IPS-15b (cell line): ENCODE results near the gene RALGPS1.

Source experiments
- H3K27me3 ChIP-seq: one replicate; pipeline ENCODE4 v1.6.1; 2013; ENCODE audit warnings: low read length; ENCODE audit not compliant: control insufficient read depth, insufficient read depth
- H3K36me3 ChIP-seq: one replicate; pipeline ENCODE4 v1.6.1; 2013; ENCODE audit warnings: low read length; ENCODE audit not compliant: control insufficient read depth, insufficient read depth
- H3K4me1 ChIP-seq: one replicate; pipeline ENCODE4 v1.6.1; 2013; ENCODE audit warnings: mild to moderate bottlenecking, low read length; ENCODE audit not compliant: control insufficient read depth, insufficient read depth
- H3K4me3 ChIP-seq: one replicate; pipeline ENCODE4 v1.5.1; 2013; ENCODE audit warnings: low read depth, low read length
- H3K9ac ChIP-seq: one replicate; pipeline ENCODE4 v1.6.1; 2013; ENCODE audit warnings: low read depth, mild to moderate bottlenecking, low read length
- H3K9me3 ChIP-seq: one replicate; pipeline ENCODE4 v1.6.1; 2013; ENCODE audit warnings: mild to moderate bottlenecking, low read length; ENCODE audit not compliant: control insufficient read depth, insufficient read depth

RALGPS1 gene

GRCh38 chr9:126882746-126883145 lies 31.8 kb upstream of the RALGPS1 start:
- Histone ChIP-seq H3K9ac (no peak overlapping the region), H3K36me3 (peaks cover 12% of the 10 kb centered on the region), H3K4me3 (no peak overlapping the region), H3K4me1 (peaks cover 2% of the 10 kb centered on the region), H3K9me3 (no peaks in the 10 kb centered on the region), H3K27me3 (no peaks in the 10 kb centered on the region)

GRCh38 chr9:126883636-126884035 lies 30.9 kb upstream of the RALGPS1 start:
- no peak overlapping the region for H3K4me3 ChIP-seq
- no peaks in the 10 kb centered on the region for H3K27me3 ChIP-seq
- no peak overlapping the region for H3K9ac ChIP-seq
- no peaks in the 10 kb centered on the region for H3K9me3 ChIP-seq
- peaks cover 2% of the 10 kb centered on the region for H3K4me1 ChIP-seq
- H3K36me3 ChIP-seq = peaks cover 12% of the 10 kb centered on the region

- Histone ChIP-seq H3K36me3 (peaks cover 5% of the 10 kb centered on the region), H3K4me1 (peaks cover 2% of the 10 kb centered on the region), H3K9ac (no peak overlapping the region), H3K27me3 (no peaks in the 10 kb centered on the region), H3K4me3 (no peak overlapping the region), H3K9me3 (no peaks in the 10 kb centered on the region)
These were observed 29.4 kb upstream of the RALGPS1 start for GRCh38 chr9:126885131-126885641.

- H3K4me3 ChIP-seq = no peak overlapping the region
- H3K4me1 ChIP-seq = peaks cover 2% of the 10 kb centered on the region
- no peaks in the 10 kb centered on the region for H3K36me3 ChIP-seq
- H3K27me3 ChIP-seq = no peaks in the 10 kb centered on the region
- H3K9me3 ChIP-seq = no peaks in the 10 kb centered on the region
- H3K9ac ChIP-seq = no peak overlapping the region
These were observed 28.4 kb upstream of the RALGPS1 start for GRCh38 chr9:126886034-126886822.

- no peak overlapping the region for H3K9ac ChIP-seq
- no peaks in the 10 kb centered on the region for H3K27me3 ChIP-seq
- no peaks in the 10 kb centered on the region for H3K36me3 ChIP-seq
- H3K9me3 ChIP-seq = no peaks in the 10 kb centered on the region
- no peak overlapping the region for H3K4me3 ChIP-seq
- H3K4me1 ChIP-seq = peaks cover 2% of the 10 kb centered on the region
These were observed 27.7 kb upstream of the RALGPS1 start for GRCh38 chr9:126886897-126887296.

GRCh38 chr9:126891676-126892075 lies 22.9 kb upstream of the RALGPS1 start:
- H3K9me3 ChIP-seq = no peaks in the 10 kb centered on the region
- H3K27me3 ChIP-seq = no peaks in the 10 kb centered on the region
- no peaks in the 10 kb centered on the region for H3K4me1 ChIP-seq
- H3K9ac ChIP-seq = no peak overlapping the region
- H3K4me3 ChIP-seq = no peak overlapping the region
- no peaks in the 10 kb centered on the region for H3K36me3 ChIP-seq

GRCh38 chr9:126893079-126893478 lies 21.5 kb upstream of the RALGPS1 start:
- no peaks in the 10 kb centered on the region for H3K27me3 ChIP-seq
- H3K9ac ChIP-seq = no peak overlapping the region
- H3K9me3 ChIP-seq = no peaks in the 10 kb centered on the region
- H3K4me3 ChIP-seq = no peak overlapping the region
- H3K36me3 ChIP-seq = no peaks in the 10 kb centered on the region
- H3K4me1 ChIP-seq = no peaks in the 10 kb centered on the region

- H3K27me3 ChIP-seq = no peaks in the 10 kb centered on the region
- H3K4me3 ChIP-seq = no peak overlapping the region
- no peaks in the 10 kb centered on the region for H3K36me3 ChIP-seq
- H3K9ac ChIP-seq = no peak overlapping the region
- H3K4me1 ChIP-seq = no peaks in the 10 kb centered on the region
- no peaks in the 10 kb centered on the region for H3K9me3 ChIP-seq
These were observed 20.5 kb upstream of the RALGPS1 start for GRCh38 chr9:126894052-126894603.

GRCh38 chr9:126902210-126902609 lies 12.4 kb upstream of the RALGPS1 start:
- Histone ChIP-seq H3K4me3 (no peak overlapping the region), H3K4me1 (peaks cover 9% of the 10 kb centered on the region), H3K9me3 (no peaks in the 10 kb centered on the region), H3K36me3 (no peaks in the 10 kb centered on the region), H3K27me3 (no peaks in the 10 kb centered on the region), H3K9ac (no peak overlapping the region)

- no peaks in the 10 kb centered on the region for H3K27me3 ChIP-seq
- no peak overlapping the region for H3K9ac ChIP-seq
- no peaks in the 10 kb centered on the region for H3K36me3 ChIP-seq
- H3K9me3 ChIP-seq = no peaks in the 10 kb centered on the region
- H3K4me3 ChIP-seq = no peak overlapping the region
- H3K4me1 ChIP-seq = peaks cover 9% of the 10 kb centered on the region
These were observed 10.0 kb upstream of the RALGPS1 start for GRCh38 chr9:126904586-126904985.

- no peaks in the 10 kb centered on the region for H3K9me3 ChIP-seq
- H3K4me3 ChIP-seq = no peak overlapping the region
- peaks cover 9% of the 10 kb centered on the region for H3K4me1 ChIP-seq
- H3K9ac ChIP-seq = no peak overlapping the region
- H3K27me3 ChIP-seq = no peaks in the 10 kb centered on the region
- no peaks in the 10 kb centered on the region for H3K36me3 ChIP-seq
These were observed 8.5 kb upstream of the RALGPS1 start for GRCh38 chr9:126906091-126906490.

GRCh38 chr9:126907058-126907457 lies 7.5 kb upstream of the RALGPS1 start:
- Histone ChIP-seq H3K27me3 (peaks cover 1% of the 10 kb centered on the region), H3K4me3 (no peak overlapping the region), H3K9me3 (no peaks in the 10 kb centered on the region), H3K4me1 (peaks cover 9% of the 10 kb centered on the region), H3K9ac (no peak overlapping the region), H3K36me3 (no peaks in the 10 kb centered on the region)
